HUES64 (cell line): ENCODE measurements around the gene CD200.
"Not testable (repeated sequence)": the region's sequence is repeated elsewhere in the genome, so short reads cannot be mapped to it uniquely, and the experiment has no call there.

ENCODE experiments used
- H3K27ac ChIP-seq: 2 replicates; pipeline ENCODE4 v1.7.0; 2013; ENCODE audit warnings: low read depth, low read length, inconsistent platforms
- H3K27me3 ChIP-seq: 2 replicates; pipeline ENCODE4 v1.6.1; 2013; ENCODE audit warnings: mild to moderate bottlenecking, low read length; ENCODE audit not compliant: insufficient read depth
- H3K36me3 ChIP-seq: 2 replicates; pipeline ENCODE4 v1.6.1; 2013; ENCODE audit warnings: mild to moderate bottlenecking, low read length; ENCODE audit not compliant: insufficient read depth
- H3K4me1 ChIP-seq: 2 replicates; pipeline ENCODE4 v1.6.1; 2013; ENCODE audit warnings: mild to moderate bottlenecking, low read length, moderate library complexity; ENCODE audit not compliant: insufficient read depth
- H3K4me3 ChIP-seq: 2 replicates; pipeline ENCODE4 v1.5.1; 2013; ENCODE audit warnings: mild to moderate bottlenecking, low read length, moderate library complexity
- H3K9ac ChIP-seq: 2 replicates; pipeline ENCODE4 v1.6.1; 2013; ENCODE audit warnings: mild to moderate bottlenecking, low read depth, low read length
- H3K9me3 ChIP-seq: 2 replicates; pipeline ENCODE4 v1.6.1; 2013; ENCODE audit warnings: low read depth, low read length; ENCODE audit not compliant: insufficient read depth
- WGBS: fragments of 150-250, 120-280 bp; methylation state at CpG from one replicate; pipeline ENCODE4 v1.1.7; 2013; ENCODE audit warnings: missing lambda C conversion rate; 5-methylcytosine and 5-hydroxymethylcytosine counted together

Gene CD200

GRCh38 chr3:112377568-112378071 is 44.7 kb downstream of the CD200 start:
- Histone ChIP-seq H3K4me1 (peaks cover 11% of the 10 kb centered on the region), H3K36me3 (no peaks in the 10 kb centered on the region), H3K27me3 (no peaks in the 10 kb centered on the region), H3K9ac (no peak overlapping the region), H3K27ac (no peak overlapping the region), H3K9me3 (no peaks in the 10 kb centered on the region), H3K4me3 (no peak overlapping the region)
- 72% methylated on average over 4 of the region's 4 CpGs for WGBS

- peaks cover 11% of the 10 kb centered on the region for H3K4me1 ChIP-seq
- H3K27me3 ChIP-seq, H3K4me3 ChIP-seq, H3K27ac ChIP-seq, H3K9me3 ChIP-seq, H3K9ac ChIP-seq, H3K36me3 ChIP-seq: not testable (repeated sequence)
- 97% methylated on average over 4 of the region's 4 CpGs for WGBS
Observed at GRCh38 chr3:112378347-112378746, 45.4 kb downstream of the CD200 start.

- Histone ChIP-seq H3K9me3 (no peaks in the 10 kb centered on the region), H3K27me3 (no peaks in the 10 kb centered on the region), H3K9ac (no peak overlapping the region), H3K4me1 (peaks cover 11% of the 10 kb centered on the region), H3K36me3 (no peaks in the 10 kb centered on the region), H3K4me3 (no peak overlapping the region), H3K27ac (no peak overlapping the region)
- WGBS: 93% methylated on average over 7 of the region's 7 CpGs
Observed at GRCh38 chr3:112379020-112379690, 46.2 kb downstream of the CD200 start.

- H3K4me3 ChIP-seq: no peak overlapping the region
- 0 out of 2 replicates have a peak, but pooled peaks cover 2% of the 10 kb centered on the region for H3K9me3 ChIP-seq
- H3K4me1 ChIP-seq: peaks cover 11% of the 10 kb centered on the region
- H3K36me3 ChIP-seq: no peaks in the 10 kb centered on the region
- no peak overlapping the region for H3K27ac ChIP-seq
- WGBS: 91% methylated on average over 7 of the region's 7 CpGs
- no peak overlapping the region for H3K9ac ChIP-seq
- no peaks in the 10 kb centered on the region for H3K27me3 ChIP-seq
Observed at GRCh38 chr3:112381673-112382542, 49.0 kb downstream of the CD200 start.

GRCh38 chr3:112382543-112383160 is 49.7 kb downstream of the CD200 start:
- Histone ChIP-seq H3K9ac (no peak overlapping the region), H3K4me1 (peaks cover 6% of the 10 kb centered on the region; the same call in 1 of the 2 replicates), H3K27ac (no peak overlapping the region), H3K4me3 (no peak overlapping the region), H3K9me3 (0 out of 2 replicates have a peak, but pooled peaks cover 2% of the 10 kb centered on the region), H3K36me3 (no peaks in the 10 kb centered on the region), H3K27me3 (no peaks in the 10 kb centered on the region)
- 93% methylated on average over 7 of the region's 7 CpGs for WGBS

- no peak overlapping the region for H3K27ac ChIP-seq
- H3K4me3 ChIP-seq: no peak overlapping the region
- H3K27me3 ChIP-seq: no peaks in the 10 kb centered on the region
- no peaks in the 10 kb centered on the region for H3K36me3 ChIP-seq
- peaks cover 1% of the 10 kb centered on the region; the same call in 1 of the 2 replicates for H3K4me1 ChIP-seq
- 0 out of 2 replicates have a peak, but pooled peaks cover 2% of the 10 kb centered on the region for H3K9me3 ChIP-seq
- H3K9ac ChIP-seq: no peak overlapping the region
Observed at GRCh38 chr3:112384769-112385168, 51.8 kb downstream of the CD200 start.

GRCh38 chr3:112388972-112389371 is 56.0 kb downstream of the CD200 start:
- no peak overlapping the region for H3K4me3 ChIP-seq
- no peak overlapping the region for H3K9ac ChIP-seq
- no peaks in the 10 kb centered on the region for H3K27me3 ChIP-seq
- H3K9me3 ChIP-seq: peaks cover 17% of the 10 kb centered on the region
- peaks cover 23% of the 10 kb centered on the region for H3K4me1 ChIP-seq
- H3K27ac ChIP-seq: no peak overlapping the region
- peaks cover 10% of the 10 kb centered on the region for H3K36me3 ChIP-seq

- Histone ChIP-seq H3K4me3 (no peak overlapping the region), H3K36me3 (peaks cover 10% of the 10 kb centered on the region), H3K9ac (no peak overlapping the region), H3K9me3 (peaks cover 17% of the 10 kb centered on the region), H3K27ac (peak overlapping the region; percentile 40; the same call in 1 of the 2 replicates), H3K4me1 (peaks cover 23% of the 10 kb centered on the region), H3K27me3 (no peaks in the 10 kb centered on the region)
Observed at GRCh38 chr3:112389961-112390360, 57.0 kb downstream of the CD200 start.

- Histone ChIP-seq H3K9ac (peak overlapping the region; percentile 18; the same call in 1 of the 2 replicates), H3K4me1 (peaks cover 23% of the 10 kb centered on the region), H3K9me3 (peaks cover 17% of the 10 kb centered on the region), H3K27me3 (no peaks in the 10 kb centered on the region), H3K4me3 (no peak overlapping the region), H3K27ac (peak overlapping the region; percentile 94), H3K36me3 (peaks cover 10% of the 10 kb centered on the region)
- 20% methylated on average over 4 of the region's 4 CpGs for WGBS
Observed at GRCh38 chr3:112390783-112391641, 58.1 kb downstream of the CD200 start.

GRCh38 chr3:112391648-112392047 is 58.7 kb downstream of the CD200 start:
- WGBS: 80% methylated on average over 3 of the region's 3 CpGs
- Histone ChIP-seq H3K9ac (peak overlapping the region; percentile 18; the same call in 1 of the 2 replicates), H3K4me1 (peaks cover 23% of the 10 kb centered on the region), H3K9me3 (peaks cover 15% of the 10 kb centered on the region), H3K4me3 (no peak overlapping the region), H3K36me3 (peaks cover 10% of the 10 kb centered on the region), H3K27me3 (no peaks in the 10 kb centered on the region), H3K27ac (peak overlapping the region; percentile 94)
